Muscle of leg (tissue), 11 donors: Measurements from ENCODE around the gene TSG101. TPM values are rescaled to one million over a fixed set of nuclear protein-coding genes. Genes with fewer than 3 reads are reported as not detected.

Source experiments
- DNase-seq: peaks from one replicate; pipeline ENCODE4 v3.0.0; 2013
- H3K27ac ChIP-seq: one replicate; pipeline ENCODE4 v1.5.1; 2013; ENCODE audit warnings: mild to moderate bottlenecking, low read length, control low read depth
- H3K27me3 ChIP-seq: one replicate; pipeline ENCODE4 v1.6.1; 2013; ENCODE audit warnings: low read length; ENCODE audit not compliant: control insufficient read depth, insufficient read depth
- H3K36me3 ChIP-seq: one replicate; pipeline ENCODE4 v1.6.1; 2013; ENCODE audit warnings: low read length; ENCODE audit not compliant: control insufficient read depth, insufficient read depth
- H3K4me1 ChIP-seq: one replicate; pipeline ENCODE4 v1.6.1; 2013; ENCODE audit warnings: low read length; ENCODE audit not compliant: control insufficient read depth, insufficient read depth
- H3K4me3 ChIP-seq: one replicate; pipeline ENCODE4 v1.5.1; 2013; ENCODE audit warnings: low read length, control low read depth
- H3K9me3 ChIP-seq: replicated peaks from 2 replicates; pipeline ENCODE4 v1.6.1; 2013; ENCODE audit warnings: low read depth, low read length; ENCODE audit not compliant: control insufficient read depth
- WGBS: methylation state at CpG from one replicate; pipeline ENCODE4 v1.1.5; 2013; ENCODE audit warnings: missing lambda C conversion rate; ENCODE audit not compliant: insufficient coverage; 5-methylcytosine and 5-hydroxymethylcytosine counted together
- polyA plus RNA-seq, 8 donors: library from polyadenylated mRNA; unstranded; fragments of 120-200 nt; gene quantifications; one replicate each; pipeline versions ENCODE4 v1.2.1 to v1.2.3, GENCODE V29; 2013; ENCODE audit warnings: inconsistent platforms in 1 of 8, low replicate concordance in 1 of 8; ENCODE audit not compliant: insufficient read length in 8 of 8, insufficient read depth in 1 of 8
- total RNA-seq: library from RNA; stranded (reverse); fragments of 120-200 nt; gene quantifications from one replicate; pipeline ENCODE4 v1.2.4, GENCODE V29; 2013

TSG101 gene
- total and polyA plus RNA-seq, 9 donors: 79.4 to 125 (median 104) TPM

- WGBS: 70% methylated on average over 1 of the region's 1 CpG
Measured at GRCh38 chr11:18498039-18498438, 28.7 kb downstream of the TSG101 start.

GRCh38 chr11:18495703-18496102, 31.0 kb downstream of the TSG101 start:
- no peak overlapping the region for H3K27ac ChIP-seq
- H3K4me3 ChIP-seq: no peak overlapping the region
- H3K4me1 ChIP-seq: no peaks in the 10 kb centered on the region
- no CpG with 5 or more reads among the region's 4 CpGs for WGBS
- no peak for DNase-seq
- peaks cover 27% of the 10 kb centered on the region for H3K36me3 ChIP-seq
- no peaks in the 10 kb centered on the region for H3K9me3 ChIP-seq
- H3K27me3 ChIP-seq: no peaks in the 10 kb centered on the region

More at GRCh38 chr11:18498039-18498438, 28.7 kb downstream of the TSG101 start:
- H3K4me1 ChIP-seq: no peaks in the 10 kb centered on the region
- H3K9me3 ChIP-seq: no peaks in the 10 kb centered on the region
- DNase-seq: no peak
- H3K4me3 ChIP-seq: no peak overlapping the region
- H3K36me3 ChIP-seq: peaks cover 31% of the 10 kb centered on the region
- no peak overlapping the region for H3K27ac ChIP-seq
- H3K27me3 ChIP-seq: no peaks in the 10 kb centered on the region

- H3K27me3 ChIP-seq: no peaks in the 10 kb centered on the region
- no peak overlapping the region for H3K4me3 ChIP-seq
- H3K4me1 ChIP-seq: no peaks in the 10 kb centered on the region
- no peak for DNase-seq
- no peaks in the 10 kb centered on the region for H3K9me3 ChIP-seq
- H3K27ac ChIP-seq: no peak overlapping the region
- H3K36me3 ChIP-seq: peaks cover 31% of the 10 kb centered on the region
Measured at GRCh38 chr11:18495271-18495670, 31.5 kb downstream of the TSG101 start.

- H3K27me3 ChIP-seq: no peaks in the 10 kb centered on the region
- H3K9me3 ChIP-seq: no peaks in the 10 kb centered on the region
- H3K4me3 ChIP-seq: no peak overlapping the region
- no peak overlapping the region for H3K27ac ChIP-seq
- H3K36me3 ChIP-seq: peaks cover 34% of the 10 kb centered on the region
- H3K4me1 ChIP-seq: no peaks in the 10 kb centered on the region
- DNase-seq: no peak
- no CpG with 5 or more reads among the region's 4 CpGs for WGBS
Measured at GRCh38 chr11:18493310-18493709, 33.4 kb downstream of the TSG101 start.

GRCh38 chr11:18492888-18493287, 33.9 kb downstream of the TSG101 start:
- Histone ChIP-seq H3K27ac (no peak overlapping the region), H3K4me3 (no peak overlapping the region), H3K9me3 (no peaks in the 10 kb centered on the region), H3K4me1 (no peaks in the 10 kb centered on the region), H3K27me3 (no peaks in the 10 kb centered on the region), H3K36me3 (peaks cover 31% of the 10 kb centered on the region)
- peak; percentile 1 for DNase-seq

GRCh38 chr11:18491924-18492323, 34.8 kb downstream of the TSG101 start:
- H3K36me3 ChIP-seq: peaks cover 31% of the 10 kb centered on the region
- WGBS: no CpG with 5 or more reads among the region's 2 CpGs
- no peaks in the 10 kb centered on the region for H3K27me3 ChIP-seq
- H3K27ac ChIP-seq: no peak overlapping the region
- H3K4me1 ChIP-seq: no peaks in the 10 kb centered on the region
- H3K4me3 ChIP-seq: no peak overlapping the region
- DNase-seq: no peak
- H3K9me3 ChIP-seq: no peaks in the 10 kb centered on the region

GRCh38 chr11:18490736-18491485, 35.8 kb downstream of the TSG101 start:
- Histone ChIP-seq H3K36me3 (peaks cover 29% of the 10 kb centered on the region), H3K27ac (no peak overlapping the region), H3K4me3 (no peak overlapping the region), H3K27me3 (no peaks in the 10 kb centered on the region), H3K4me1 (no peaks in the 10 kb centered on the region), H3K9me3 (no peaks in the 10 kb centered on the region)
- DNase-seq: no peak
- WGBS: 88% methylated on average over 14 of the region's 15 CpGs

GRCh38 chr11:18490319-18490718, 36.4 kb downstream of the TSG101 start:
- Histone ChIP-seq H3K36me3 (peaks cover 30% of the 10 kb centered on the region), H3K9me3 (no peaks in the 10 kb centered on the region), H3K27me3 (no peaks in the 10 kb centered on the region), H3K4me3 (no peak overlapping the region), H3K4me1 (no peaks in the 10 kb centered on the region), H3K27ac (no peak overlapping the region)
- no peak for DNase-seq
- 80% methylated on average over 1 of the region's 1 CpG for WGBS

- no peak overlapping the region for H3K4me3 ChIP-seq
- no peaks in the 10 kb centered on the region for H3K4me1 ChIP-seq
- no peak for DNase-seq
- H3K27me3 ChIP-seq: no peaks in the 10 kb centered on the region
- H3K9me3 ChIP-seq: no peaks in the 10 kb centered on the region
- peaks cover 42% of the 10 kb centered on the region for H3K36me3 ChIP-seq
- 94% methylated on average over 6 of the region's 8 CpGs for WGBS
- no peak overlapping the region for H3K27ac ChIP-seq
Measured at GRCh38 chr11:18485913-18486528, 40.7 kb downstream of the TSG101 start.

GRCh38 chr11:18479063-18479462, 47.7 kb downstream of the TSG101 start:
- H3K9me3 ChIP-seq: no peaks in the 10 kb centered on the region
- H3K36me3 ChIP-seq: peaks cover 56% of the 10 kb centered on the region
- no peak overlapping the region for H3K4me3 ChIP-seq
- DNase-seq: no peak
- H3K27ac ChIP-seq: no peak overlapping the region
- no peaks in the 10 kb centered on the region for H3K4me1 ChIP-seq
- WGBS: 100% methylated on average over 2 of the region's 4 CpGs
- H3K27me3 ChIP-seq: no peaks in the 10 kb centered on the region
